Measurements from ENCODE around the gene PCSK2.

GRCh38 chr20:17519606-17520285, 292.9 kb downstream of the PCSK2 start:
- TF ChIP-seq CTCF (IDR thresholded peaks at IDR 0.05) (no peak), POLR2A (IDR thresholded peaks at IDR 0.05) (no peak)

Data from esophagus squamous epithelium (tissue), 4 donors.